ENCODE data around the gene PIK3R2. TPM values are rescaled to one million over a fixed set of nuclear protein-coding genes. Genes with fewer than 3 reads are reported as not detected.

PIK3R2 gene
- total RNA-seq, 1 donor from 2014 or later = 28.3 TPM

DNA sequence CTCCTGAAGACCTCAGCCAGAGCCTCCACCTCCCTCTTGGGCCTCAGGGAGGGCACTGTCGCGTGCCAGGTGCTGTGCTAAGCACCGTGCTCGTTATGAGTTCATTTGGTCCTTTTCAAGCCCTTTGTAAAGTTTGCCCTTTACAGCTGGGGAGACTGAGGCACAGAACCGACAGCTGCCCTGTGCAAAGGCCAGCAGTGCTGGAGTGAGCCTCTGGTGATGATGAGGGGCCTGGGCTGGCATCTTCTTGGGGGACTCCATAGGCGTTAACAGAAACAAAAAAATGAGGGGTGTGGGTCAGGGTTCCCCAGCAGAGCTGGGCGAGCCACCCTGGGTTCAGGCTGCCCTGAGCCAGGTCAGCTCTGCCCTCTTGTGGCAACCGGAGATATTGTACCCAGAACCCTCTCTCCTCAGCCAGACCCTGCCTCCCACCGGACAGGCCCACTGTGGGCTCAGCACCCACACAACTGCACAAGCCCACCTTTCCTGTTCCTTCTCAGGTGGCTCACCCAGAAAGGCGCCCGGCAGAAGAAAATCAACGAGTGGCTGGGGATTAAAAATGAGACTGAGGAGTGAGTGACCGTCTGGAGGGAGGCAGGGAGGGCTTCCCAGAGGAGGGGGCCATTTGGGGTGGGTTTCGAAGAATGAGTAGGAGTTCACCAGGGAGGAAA lies 15.1 kb downstream of the PIK3R2 start:
- no peak for DNase-seq (ENCODE audit: low spot score)
- intact Hi-C loops (cut with DNase I) = loop anchor here (2.0 kb wide), 1 partner anchor 55 kb away; no protein-coding TSS in a partner anchor

DNA sequence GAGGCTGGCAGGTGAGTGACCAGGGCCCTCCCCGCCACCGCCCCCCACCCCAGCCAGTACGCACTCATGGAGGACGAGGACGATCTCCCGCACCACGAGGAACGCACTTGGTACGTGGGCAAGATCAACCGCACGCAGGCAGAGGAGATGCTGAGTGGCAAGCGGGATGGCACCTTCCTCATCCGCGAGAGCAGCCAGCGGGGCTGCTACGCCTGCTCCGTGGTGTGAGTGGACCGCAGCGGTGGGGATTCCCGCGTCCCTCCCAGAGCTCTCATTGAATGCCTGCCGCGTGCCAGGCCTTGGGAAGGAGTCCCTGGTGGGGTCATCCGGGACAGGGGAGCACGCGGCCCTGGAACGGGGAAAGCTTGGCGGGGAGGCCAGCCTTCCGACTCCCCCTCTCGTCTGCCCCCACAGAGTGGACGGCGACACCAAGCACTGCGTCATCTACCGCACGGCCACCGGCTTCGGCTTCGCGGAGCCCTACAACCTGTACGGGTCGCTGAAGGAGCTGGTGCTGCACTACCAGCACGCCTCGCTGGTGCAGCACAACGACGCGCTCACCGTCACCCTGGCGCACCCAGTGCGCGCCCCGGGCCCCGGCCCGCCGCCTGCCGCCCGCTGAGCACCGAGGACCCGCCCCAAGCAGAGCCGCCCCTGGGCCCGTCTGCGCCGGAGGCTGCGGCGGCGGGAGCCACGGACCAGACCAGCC lies 15.9 kb downstream of the PIK3R2 start:
- intact Hi-C loops (cut with DNase I) = no loop called here
- no peak for DNase-seq (ENCODE audit: low spot score)

DNA sequence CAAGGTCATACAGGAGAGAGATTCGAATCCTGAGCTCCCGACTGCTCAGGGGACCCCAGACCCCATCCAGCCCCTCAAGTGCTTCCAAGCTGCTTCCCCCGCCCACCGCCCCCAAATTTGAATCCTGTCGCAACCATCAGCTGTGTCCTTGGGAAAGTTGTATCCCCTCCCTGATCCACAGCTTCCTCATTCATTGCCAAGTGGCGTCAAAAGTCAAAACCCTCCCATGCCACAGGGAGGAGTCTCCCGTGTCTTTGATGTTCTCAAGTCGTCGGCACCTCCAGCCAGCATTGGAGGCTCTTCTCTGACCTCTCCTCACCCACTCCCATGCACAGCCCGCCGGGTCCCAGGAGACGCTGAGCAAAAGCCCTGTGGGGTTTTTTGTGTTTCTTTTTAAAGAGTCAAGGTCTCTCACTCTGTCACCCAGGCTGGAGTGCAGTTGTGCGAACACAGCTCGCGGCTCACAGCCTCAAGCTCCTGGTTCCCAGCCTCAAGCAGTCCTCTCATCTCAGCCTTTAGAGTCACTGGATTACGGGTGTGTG lies 17.8 kb downstream of the PIK3R2 start:
- intact Hi-C loops (cut with DNase I) = no loop called here
- no peak for DNase-seq (ENCODE audit: low spot score)

DNA sequence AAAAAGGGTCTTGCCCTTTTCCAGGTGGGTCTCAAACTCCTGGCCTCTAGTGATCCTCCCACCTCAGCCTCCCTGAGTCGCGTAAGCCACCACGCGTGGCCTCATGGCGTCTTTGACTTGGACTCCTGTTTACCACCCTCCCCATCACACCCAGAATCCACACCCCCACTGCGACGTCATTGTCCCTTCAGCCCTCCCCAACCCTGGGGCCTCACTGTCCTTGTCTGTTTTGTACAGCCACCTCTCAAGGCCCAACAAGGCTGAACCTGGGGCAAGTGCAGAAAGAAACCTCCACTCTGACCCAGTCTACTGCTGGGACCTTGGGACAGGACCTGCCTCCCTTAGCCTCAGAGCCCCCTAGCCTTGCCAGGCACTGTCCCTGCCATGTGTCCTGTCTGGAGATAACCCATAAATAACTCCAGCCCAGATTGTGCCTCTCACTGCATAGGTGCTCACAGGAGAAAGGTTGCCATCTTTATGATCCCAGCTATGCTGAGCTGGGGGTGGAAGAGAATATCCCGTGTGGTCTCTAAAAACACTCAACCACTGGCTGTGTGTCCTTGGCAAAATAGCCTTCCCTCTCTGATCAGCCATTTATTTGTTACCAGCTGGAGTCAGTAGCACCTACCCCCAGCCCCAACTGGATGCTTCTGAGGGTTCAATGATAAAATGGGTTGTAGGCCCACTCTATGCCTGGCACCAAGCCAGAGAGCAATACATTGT lies 18.8 kb downstream of the PIK3R2 start:
- no peak for DNase-seq (ENCODE audit: low spot score)

DNA sequence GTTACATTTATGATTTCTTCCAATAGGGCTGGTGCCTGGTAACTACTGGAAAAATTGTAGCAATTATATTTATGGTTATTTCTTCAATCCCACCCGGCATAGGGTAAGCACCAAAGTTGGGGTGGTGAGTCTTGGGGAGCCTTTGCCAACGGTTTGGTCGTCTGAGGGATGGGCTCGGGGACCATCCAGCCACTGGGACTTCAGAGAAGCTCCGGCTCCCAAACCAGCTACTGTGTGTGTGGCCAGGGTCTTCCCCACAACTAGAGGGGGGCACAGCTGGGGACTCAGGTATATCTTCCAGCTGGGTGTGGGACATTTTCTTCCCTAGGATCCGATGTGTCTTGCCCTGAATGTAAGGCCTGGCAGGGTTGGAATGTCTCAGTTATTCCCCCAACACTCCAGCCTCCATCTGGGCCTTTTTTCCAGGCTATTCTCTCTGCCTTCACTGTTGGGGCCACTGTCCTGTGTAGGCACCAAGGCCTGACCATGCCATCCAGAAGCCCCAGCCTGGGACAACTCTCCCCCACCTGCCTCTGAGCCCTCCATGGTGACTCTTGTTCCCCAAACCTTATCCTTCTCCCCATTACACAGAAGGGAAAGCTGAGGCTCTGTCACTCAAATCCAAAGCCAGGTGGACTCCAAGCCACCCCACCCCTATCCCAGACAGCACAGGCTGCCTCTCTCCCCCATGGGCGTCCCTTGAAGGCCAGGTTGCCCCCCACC lies 19.5 kb downstream of the PIK3R2 start:
- intact Hi-C loops (cut with DNase I) = no loop called here
- DNase-seq (ENCODE audit: low spot score) = no peak

More for the DNA sequence above, 18.8 kb downstream of the PIK3R2 start:
- intact Hi-C loops (cut with DNase I) = no loop called here

DNA sequence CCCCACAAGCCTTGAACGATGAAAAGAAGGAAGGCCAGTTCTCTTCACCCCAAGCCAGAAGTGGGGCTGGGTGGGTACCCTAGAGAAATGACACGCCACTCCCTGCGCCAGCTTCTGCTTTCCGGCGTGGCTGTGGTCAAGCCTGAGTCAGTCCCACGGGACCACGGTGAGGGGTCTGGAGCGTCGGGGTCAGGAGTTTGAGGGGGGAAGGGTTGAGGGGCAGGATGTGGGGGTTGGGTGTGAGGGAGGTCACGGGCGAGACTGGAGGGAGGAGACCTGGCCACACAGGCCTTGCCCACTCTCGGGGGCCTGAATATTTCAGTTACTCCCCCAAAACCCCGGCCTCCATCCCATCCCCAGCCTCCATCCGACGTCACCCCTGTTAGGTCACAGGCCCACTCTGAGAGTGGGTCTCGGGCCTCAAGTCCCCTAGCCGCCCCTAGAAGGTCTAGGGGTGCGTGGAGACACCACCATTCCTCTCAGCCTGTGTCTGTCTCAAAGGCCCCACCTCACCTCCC lies 20.1 kb downstream of the PIK3R2 start:
- peak; percentile 90 for DNase-seq (ENCODE audit: low spot score)
- intact Hi-C loops (cut with DNase I) = no loop called here

DNA sequence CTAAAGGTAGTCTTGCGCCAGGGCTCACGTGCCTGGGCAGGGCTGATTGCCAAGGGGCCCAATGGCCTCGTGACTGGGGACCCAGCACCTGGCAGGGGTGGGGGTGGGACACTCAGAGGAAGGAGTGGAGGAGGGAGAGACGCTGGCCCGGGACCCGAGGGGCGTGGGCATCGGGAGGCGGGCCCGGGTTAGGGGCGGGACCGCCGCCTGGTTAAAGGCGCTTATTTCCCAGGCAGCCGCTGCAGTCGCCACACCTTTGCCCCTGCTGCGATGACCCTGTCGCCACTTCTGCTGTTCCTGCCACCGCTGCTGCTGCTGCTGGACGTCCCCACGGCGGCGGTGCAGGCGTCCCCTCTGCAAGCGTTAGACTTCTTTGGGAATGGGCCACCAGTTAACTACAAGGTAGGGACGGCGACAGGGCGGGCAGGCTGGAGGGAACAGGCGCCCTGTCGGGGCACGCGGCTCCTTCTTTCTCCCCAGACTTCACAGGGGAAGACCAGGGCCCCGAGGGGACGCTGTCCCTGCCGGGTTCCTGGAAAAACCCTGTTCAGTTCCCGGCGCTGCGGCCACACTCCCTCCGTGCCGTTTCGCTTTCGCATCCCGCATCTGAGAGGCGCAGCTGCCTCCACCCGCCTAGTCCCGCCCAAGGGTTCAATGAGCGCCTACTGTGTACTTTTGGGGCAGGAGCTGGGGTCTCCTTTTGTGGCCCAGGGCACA lies 20.8 kb downstream of the PIK3R2 start, which contains the start of gene IFI30:
TSS of gene IFI30 (plus strand) at position 242 of the 717 bp plus-strand sequence. CDS start at position 271, 29 bp downstream.
- intact Hi-C loops (cut with DNase I) = no loop called here
- DNase-seq (ENCODE audit: low spot score) = peak; percentile 93

DNA sequence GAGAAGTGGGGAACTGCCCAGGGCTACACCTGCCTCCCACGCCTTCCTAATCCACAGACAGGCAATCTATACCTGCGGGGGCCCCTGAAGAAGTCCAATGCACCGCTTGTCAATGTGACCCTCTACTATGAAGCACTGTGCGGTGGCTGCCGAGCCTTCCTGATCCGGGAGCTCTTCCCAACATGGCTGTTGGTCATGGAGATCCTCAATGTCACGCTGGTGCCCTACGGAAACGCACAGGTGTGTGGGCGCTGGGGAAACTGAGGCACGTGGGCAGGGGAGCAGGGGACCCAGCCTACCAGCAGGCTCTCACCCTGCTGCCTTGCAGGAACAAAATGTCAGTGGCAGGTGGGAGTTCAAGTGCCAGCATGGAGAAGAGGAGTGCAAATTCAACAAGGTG lies 22.0 kb downstream of the PIK3R2 start:
- no peak for DNase-seq (ENCODE audit: low spot score)
- intact Hi-C loops (cut with DNase I) = no loop called here

DNA sequence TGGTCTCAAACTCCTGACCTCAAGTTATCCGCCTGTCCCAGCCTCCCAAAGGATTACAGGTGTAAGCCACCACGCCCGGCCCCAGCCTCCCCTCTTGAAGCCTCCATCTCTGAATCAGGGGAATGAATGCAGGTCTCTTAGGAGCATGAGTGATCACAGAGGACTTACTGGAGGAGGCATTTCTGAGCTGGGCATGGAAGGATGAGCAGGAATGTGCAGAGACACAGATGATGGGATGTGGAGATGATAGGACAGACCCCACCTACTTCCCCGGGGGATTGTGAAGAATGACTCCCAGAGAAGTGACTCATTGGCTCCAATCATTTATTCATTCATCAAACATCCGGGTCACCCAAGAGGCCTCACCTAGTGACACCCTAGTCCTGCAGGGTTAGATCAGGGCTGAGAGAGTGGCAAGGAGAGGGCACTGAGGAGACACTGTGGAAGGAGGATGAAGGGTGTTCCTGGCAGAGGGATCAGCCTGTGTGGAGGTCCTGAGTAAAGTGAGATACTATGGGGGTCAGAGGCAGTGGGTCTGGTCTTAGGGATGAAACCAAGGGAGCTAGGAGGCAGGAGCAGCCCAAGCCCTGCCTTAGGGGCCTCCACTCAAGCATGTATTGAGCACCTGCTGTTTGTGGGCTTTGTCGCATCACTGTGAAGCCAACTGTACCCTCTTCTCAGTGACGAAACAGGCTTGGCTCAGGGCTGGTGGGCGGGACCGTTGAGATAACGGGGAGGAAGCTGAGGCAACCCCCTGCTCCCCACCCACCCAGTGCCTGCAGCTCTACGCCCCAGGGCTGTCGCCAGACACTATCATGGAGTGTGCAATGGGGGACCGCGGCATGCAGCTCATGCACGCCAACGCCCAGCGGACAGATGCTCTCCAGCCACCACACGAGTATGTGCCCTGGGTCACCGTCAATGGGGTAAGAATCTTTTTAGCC lies 23.7 kb downstream of the PIK3R2 start:
- no peak for DNase-seq (ENCODE audit: low spot score)
- intact Hi-C loops (cut with DNase I) = no loop called here

DNA sequence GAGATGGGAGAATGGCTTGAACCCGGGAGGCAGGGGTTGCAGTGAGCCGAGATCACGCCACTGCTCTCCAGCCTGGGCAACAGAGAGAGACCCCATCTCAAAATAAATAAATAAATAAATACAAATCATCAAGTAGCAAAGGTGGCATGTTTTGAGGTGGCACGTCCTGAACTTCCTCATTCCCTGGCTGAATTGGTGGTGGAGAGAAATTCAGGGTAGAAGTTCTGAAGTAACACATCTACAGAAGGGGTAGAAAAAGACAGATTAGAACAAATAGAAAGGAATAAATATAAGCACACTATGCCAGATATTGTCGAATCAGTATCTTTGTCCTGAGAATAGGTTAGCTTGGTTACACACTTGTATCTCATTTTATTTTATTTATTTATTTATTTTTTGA lies 27.0 kb downstream of the PIK3R2 start:
- intact Hi-C loops (cut with DNase I) = no loop called here
- DNase-seq (ENCODE audit: low spot score) = no peak

DNA sequence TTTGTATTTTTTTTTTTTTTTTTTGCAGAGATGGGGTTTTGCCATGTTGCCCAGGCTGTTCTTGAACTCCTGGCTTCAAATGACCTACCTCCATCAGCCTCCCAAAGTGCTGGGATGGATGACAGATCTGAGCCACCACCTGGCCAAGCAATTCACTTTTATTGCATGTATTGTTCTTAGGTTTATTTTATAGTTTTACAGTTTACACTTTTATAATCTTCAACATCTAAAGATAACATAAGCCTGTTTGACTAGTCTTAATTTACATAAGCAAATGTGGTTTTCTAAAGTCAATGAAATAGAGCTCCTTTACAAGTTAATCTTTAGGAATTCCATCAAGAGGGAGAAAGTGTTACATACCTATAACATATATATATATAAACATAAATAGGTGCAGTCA lies 30.6 kb downstream of the PIK3R2 start:
- no peak for DNase-seq (ENCODE audit: low spot score)
- intact Hi-C loops (cut with DNase I) = no loop called here

DNA sequence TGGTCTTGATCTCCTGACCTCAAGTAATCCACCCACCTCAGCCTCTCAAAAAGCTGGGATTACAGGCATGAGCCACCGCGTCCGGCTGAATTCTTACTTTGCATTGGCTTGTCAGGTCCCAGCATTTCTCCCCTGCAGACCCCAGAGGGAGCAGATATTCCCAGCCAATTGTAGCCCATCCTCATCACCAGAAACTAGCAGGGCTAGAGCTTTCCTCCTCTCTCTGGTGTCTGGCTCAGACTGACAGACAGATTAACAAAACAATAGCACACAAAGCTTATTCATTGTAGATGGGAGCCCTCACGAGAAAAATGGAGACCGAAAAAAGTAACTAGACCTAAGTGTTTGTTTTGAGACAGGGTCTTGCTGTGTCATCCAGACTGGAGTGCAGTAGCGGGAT lies 32.6 kb downstream of the PIK3R2 start:
- intact Hi-C loops (cut with DNase I) = no loop called here

DNA sequence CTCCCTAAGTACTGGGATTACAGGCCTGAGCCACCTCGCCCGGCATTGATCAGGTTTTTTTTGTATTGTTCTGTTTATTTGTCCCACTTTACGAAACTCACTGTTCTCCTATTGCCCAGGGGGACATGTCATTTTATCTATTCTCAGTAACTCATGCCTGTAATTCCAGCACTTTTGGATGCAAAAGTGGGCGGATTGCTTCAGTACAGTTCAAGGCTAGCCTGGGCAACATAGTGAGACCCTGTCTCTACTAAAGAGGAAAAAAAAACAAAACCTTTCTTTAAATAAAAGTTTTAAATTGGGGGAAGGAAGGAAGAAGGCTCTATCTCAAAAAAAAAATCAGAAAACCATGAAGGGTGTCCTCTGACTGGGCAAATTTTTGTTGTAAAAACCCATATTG lies 37.3 kb downstream of the PIK3R2 start:
- intact Hi-C loops (cut with DNase I) = no loop called here
- no peak for DNase-seq (ENCODE audit: low spot score)

More for the DNA sequence above, 32.6 kb downstream of the PIK3R2 start:
- DNase-seq (ENCODE audit: low spot score) = no peak

DNA sequence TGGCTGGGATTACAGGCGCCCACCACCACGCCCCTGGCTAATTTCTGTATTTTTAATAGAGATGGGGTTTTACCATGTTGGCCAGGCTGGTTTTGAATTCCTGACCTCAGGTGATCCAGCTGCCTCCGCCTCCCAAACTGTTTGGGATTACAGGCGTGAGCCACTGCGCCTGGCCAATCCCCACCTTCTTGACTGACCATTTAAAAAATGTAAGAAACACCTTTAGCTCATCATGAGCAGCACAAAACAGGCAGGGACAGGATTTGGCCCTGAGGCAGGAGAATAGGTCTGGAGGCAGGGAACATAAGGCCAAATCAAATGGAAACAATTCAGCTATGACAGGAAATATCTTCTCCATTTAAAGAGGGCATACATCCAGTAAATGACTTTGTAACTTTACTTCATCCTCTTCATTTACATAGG lies 38.7 kb downstream of the PIK3R2 start:
- intact Hi-C loops (cut with DNase I) = no loop called here
- DNase-seq (ENCODE audit: low spot score) = no peak

DNA sequence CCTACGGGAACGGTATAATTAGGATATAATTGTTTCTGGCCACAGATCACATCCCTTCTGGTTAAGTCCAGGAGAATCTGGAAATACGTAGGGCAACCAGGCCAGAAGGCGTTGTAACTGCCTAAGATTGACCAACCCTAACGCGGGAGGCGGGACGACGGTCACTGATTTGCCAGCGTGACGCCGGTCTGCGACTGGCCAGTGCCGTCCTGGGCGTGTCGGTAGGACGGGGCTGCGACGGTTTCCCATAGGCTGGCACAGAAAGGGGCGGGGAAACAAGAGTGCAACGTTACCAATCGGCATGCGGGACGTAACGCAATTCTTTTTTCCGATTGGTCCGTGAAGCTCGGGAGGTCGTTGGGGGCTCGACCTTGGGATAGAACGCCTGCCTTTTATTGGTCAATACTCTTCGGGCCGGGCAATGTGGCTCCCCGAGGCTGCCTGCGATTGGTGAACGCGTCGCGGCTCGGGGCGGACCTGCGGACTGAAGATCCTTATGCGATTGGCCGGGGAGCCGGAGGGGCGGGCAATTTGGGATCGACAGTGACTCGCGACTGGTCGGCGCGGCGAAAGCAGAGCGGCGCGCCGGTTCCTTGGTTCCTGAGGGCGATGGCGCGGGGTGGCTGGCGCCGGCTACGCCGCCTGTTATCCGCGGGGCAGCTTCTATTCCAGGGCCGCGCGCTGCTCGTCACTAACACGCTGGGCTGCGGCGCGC lies 39.9 kb downstream of the PIK3R2 start, which contains the start of gene MPV17L2:
TSS of gene MPV17L2 (plus strand) at position 546 of the 715 bp plus-strand sequence. CDS start at position 610, 64 bp downstream.
- intact Hi-C loops (cut with DNase I) = loop anchor here (1.0 kb wide), 1 partner anchor 10 kb away; no protein-coding TSS in a partner anchor
- peak; percentile 100 for DNase-seq (ENCODE audit: low spot score)

DNA sequence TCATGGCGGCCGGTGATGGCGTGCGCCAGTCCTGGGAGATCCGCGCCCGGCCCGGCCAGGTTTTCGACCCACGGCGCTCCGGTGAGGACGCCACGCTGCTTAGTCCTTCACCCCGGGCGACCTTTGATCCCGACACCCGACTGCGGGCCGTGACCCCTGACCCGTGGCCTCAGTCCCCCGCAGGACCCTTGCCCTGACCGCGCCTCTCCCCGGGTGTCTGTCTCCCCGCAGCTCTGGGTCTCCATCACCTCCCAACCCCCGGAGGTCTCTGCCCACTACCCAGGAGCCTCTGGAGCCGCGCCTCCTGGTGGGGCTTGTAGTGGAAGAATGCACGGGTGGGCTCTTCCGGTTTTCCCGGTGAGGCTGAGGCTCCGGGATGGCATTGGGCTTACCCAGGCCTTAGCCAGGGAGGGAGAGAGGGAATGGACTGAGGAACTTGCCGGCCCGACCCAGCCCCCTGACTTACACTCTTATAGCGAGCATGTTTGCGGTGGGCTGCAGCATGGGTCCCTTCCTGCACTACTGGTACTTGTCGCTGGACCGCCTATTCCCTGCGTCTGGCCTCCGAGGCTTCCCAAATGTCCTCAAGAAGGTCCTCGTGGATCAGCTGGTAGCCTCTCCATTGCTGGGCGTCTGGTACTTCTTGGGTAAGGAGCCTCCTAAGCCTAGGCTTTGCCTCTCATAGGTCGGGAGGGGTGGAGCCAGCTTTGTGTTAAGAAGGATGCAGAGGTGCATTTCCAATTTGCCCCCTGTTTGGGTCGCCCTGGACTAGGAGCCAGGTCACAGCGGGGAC lies 40.6 kb downstream of the PIK3R2 start:
- DNase-seq (ENCODE audit: low spot score) = no peak

More for the DNA sequence above, 40.6 kb downstream of the PIK3R2 start:
- intact Hi-C loops (cut with DNase I) = loop anchor here (1.0 kb wide), 1 partner anchor 10 kb away; no protein-coding TSS in a partner anchor
